ENCODE data around the gene PDP2. TPM values are rescaled to one million over a fixed set of nuclear protein-coding genes. Genes with fewer than 3 reads are reported as not detected.
"Not testable (repeated sequence)": the region's sequence is repeated elsewhere in the genome, so short reads cannot be mapped to it uniquely, and the experiment has no call there.

Gene PDP2
- total and polyA plus RNA-seq, 2 of the 4 experiments (the other 2 are of a cell fraction): 5.3 to 16.8 TPM

- H3K23ac ChIP-seq (ENCODE audit: low read depth, low read length); H2BK15ac ChIP-seq (ENCODE audit: low read depth, low read length); H3K9me3 ChIP-seq (ENCODE audit: control insufficient read depth, insufficient read depth, low read length); H2AK9ac ChIP-seq (replicated peaks; ENCODE audit: low read depth, low read length, poor library complexity); H2BK120ac ChIP-seq (ENCODE audit: low read depth, low read length); H2BK20ac ChIP-seq (ENCODE audit: low read depth, low read length); H2BK5ac ChIP-seq (ENCODE audit: low read depth, low read length, poor library complexity, severe bottlenecking); H3K4me3 ChIP-seq (ENCODE audit: insufficient read depth, low read depth, low read length); H3K4ac ChIP-seq (ENCODE audit: low read depth, low read length); H3K27me3 ChIP-seq (ENCODE audit: control insufficient read depth, insufficient read depth, low read length); ATAC-seq (ENCODE audit: low read depth); POLR2A ChIA-PET (ENCODE audit: unreplicated experiment); H4K20me1 ChIP-seq (ENCODE audit: insufficient read depth, low read length); H3K79me1 ChIP-seq (ENCODE audit: low read depth in 1 of 2, low read length in 2 of 2); in situ Hi-C loops (cut with MboI; ENCODE audit: low sequenced_read_pairs); H3K4me2 ChIP-seq (ENCODE audit: low read depth, low read length); H3K18ac ChIP-seq (ENCODE audit: low read depth, low read length); H4K8ac ChIP-seq (ENCODE audit: low read depth in 2 of 2, low read length in 2 of 2); H3K14ac ChIP-seq (replicated peaks; ENCODE audit: low read depth, low read length); BruUV-seq (replicated peaks); H4K91ac ChIP-seq (ENCODE audit: insufficient read depth, low read depth, low read length); DNase-seq; dilution Hi-C loops (cut with HindIII; ENCODE audit: low sequenced_read_pairs, unreplicated experiment); H2AFZ ChIP-seq (replicated peaks; ENCODE audit: low read length, poor library complexity); H4K5ac ChIP-seq (ENCODE audit: low read depth, low read length); H3K56ac ChIP-seq (ENCODE audit: extremely low read depth, insufficient read depth, low read length); H3K9ac ChIP-seq (ENCODE audit: low read depth, low read length); H3K36me3 ChIP-seq (ENCODE audit: control insufficient read depth, insufficient read depth, low read length); H2AK5ac ChIP-seq (ENCODE audit: low read depth, low read length); H3K27ac ChIP-seq (ENCODE audit: insufficient read depth, low read length): not testable (repeated sequence)
- peaks cover 12% of the 10 kb centered on the region for H3K4me1 ChIP-seq (ENCODE audit: control insufficient read depth, insufficient read depth, low read length)
- 100% methylated on average over 1 of the region's 2 CpGs; no CpG with 5 or more reads in 1 of the 2 experiments for WGBS, 2 experiments (ENCODE audit: extremely low coverage in 2 of 2, insufficient read length in 1 of 2)
- CTCF ChIA-PET: interaction anchor here (1.2 kb wide), 2 partner anchors 9 to 41 kb away, joined by 3 read pairs; partner anchors contain the start of gene NAE1
- intact Hi-C loops (cut with micrococcal nuclease): loop anchor here (5.0 kb wide), 1 partner anchor 209 kb away; no protein-coding TSS in a partner anchor
- peaks cover 10% of the 10 kb centered on the region for H3K9me1 ChIP-seq (ENCODE audit: insufficient read depth, low read length)
These were observed 9.0 kb upstream of the PDP2 start for GRCh38 chr16:66871363-66871762.
